Thoracic aorta (tissue), 2 donors: ENCODE data around the gene COBLL1. TPM values are rescaled to one million over a fixed set of nuclear protein-coding genes. Genes with fewer than 3 reads are reported as not detected.
"Not testable (repeated sequence)": the region's sequence is repeated elsewhere in the genome, so short reads cannot be mapped to it uniquely, and the experiment has no call there.

Experiments used
- ATAC-seq: fragments of 150-250 bp; one replicate; pipeline ENCODE4 v1.8.0; 2017; ENCODE audit warnings: low read depth; ENCODE audit not compliant: insufficient number of reproducible peaks, low FRiP score
- DNase-seq: peaks from one replicate; pipeline ENCODE4 v3.0.0-alpha.2; 2020; ENCODE audit warnings: low spot score
- H3K27ac ChIP-seq, 2 donors: fragments of 200-600 bp; sonication (generic); 1 replicate in 1 of 2; 2 replicates in 1 of 2; pipeline ENCODE4 v1.5.1; 2016; ENCODE audit warnings: mild to moderate bottlenecking in 2 of 2, moderate library complexity in 2 of 2
- H3K27me3 ChIP-seq: fragments of 200-600 bp; sonication (generic); replicated peaks from 2 replicates; pipeline ENCODE4 v1.6.0; 2016; ENCODE audit warnings: mild to moderate bottlenecking; ENCODE audit not compliant: insufficient read depth
- H3K36me3 ChIP-seq: fragments of 200-600 bp; sonication (generic); one replicate; pipeline ENCODE4 v1.5.1; 2016
- H3K4me1 ChIP-seq, 2 donors: fragments of 200-600 bp; sonication (generic); 1 replicate in 1 of 2; 2 replicates in 1 of 2; pipeline versions ENCODE4 v1.5.1 to v1.6.0; 2016; ENCODE audit warnings: low read depth in 2 of 2, mild to moderate bottlenecking in 1 of 2; ENCODE audit not compliant: control insufficient read depth in 1 of 2
- H3K4me3 ChIP-seq: fragments of 200-600 bp; sonication (generic); 2 replicates; pipeline ENCODE4 v1.5.1; 2016; ENCODE audit warnings: mild to moderate bottlenecking
- H3K9me3 ChIP-seq: fragments of 200-600 bp; sonication (generic); 2 replicates; pipeline ENCODE4 v1.5.1; 2016
- total RNA-seq, 2 donors: library from RNA; depleted of rRNA; stranded (reverse); fragments of >200 nt; gene quantifications; one replicate each; pipeline versions ENCODE4 v1.1.0 to v1.2.3, GENCODE V29; 2016
- TF ChIP-seq, protein P1 (sequence below): fragments of 200-600 bp; sonication (generic); IDR thresholded peaks from one replicate; pipeline ENCODE4 v1.5.1; 2019; ENCODE audit warnings: antibody characterized with exemption

COBLL1 gene
- total RNA-seq, 2 donors from 2014 or later, result 62.0 to 64.6 TPM

DNA sequence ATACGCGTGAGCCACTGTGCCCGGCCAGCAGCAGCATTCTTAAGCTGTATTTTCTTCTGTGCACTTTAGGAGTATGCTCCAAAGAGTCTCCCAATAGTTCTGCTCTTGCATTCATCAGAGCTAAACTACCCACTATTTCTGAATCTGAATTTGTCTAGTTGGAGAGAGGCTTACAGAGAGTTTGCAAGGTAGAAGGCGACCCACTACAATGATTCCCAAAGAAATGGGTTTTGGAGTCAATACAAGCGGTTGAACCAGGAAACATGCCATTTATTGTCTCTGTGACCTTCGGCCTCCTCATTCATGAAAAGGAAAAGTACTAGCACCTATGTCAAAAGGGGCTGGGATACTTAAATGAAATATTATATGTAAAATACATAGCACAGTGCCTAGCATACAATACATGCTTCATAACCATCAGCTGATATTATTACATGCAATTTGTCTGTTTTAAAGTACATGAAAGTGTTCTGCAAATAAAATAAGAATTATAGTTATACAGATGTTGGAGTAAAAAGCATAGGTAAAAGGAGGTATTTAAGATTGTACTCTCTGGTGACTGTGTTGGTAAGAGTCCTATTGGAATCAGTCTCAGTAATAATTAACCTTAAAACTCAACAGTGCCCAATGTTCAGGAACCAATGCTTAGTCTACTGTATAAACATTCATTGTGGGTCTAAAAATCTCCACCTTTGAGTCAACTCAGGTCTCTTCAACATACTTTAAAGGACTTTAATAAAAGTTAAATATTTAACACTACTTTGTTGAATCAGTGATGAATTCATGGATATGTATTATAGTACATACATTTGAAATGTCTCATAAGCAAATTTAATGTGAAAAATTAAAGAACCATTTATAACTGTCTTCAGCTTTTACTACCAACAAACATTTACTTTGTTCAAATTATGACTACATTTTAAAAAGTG lies 130.5 kb downstream of the COBLL1 start:
- DNase-seq, result no peak
- H3K9me3 ChIP-seq, result no peaks in the 10 kb centered on the region
- no peak overlapping the region for H3K4me3 ChIP-seq
- H3K27me3 ChIP-seq, result no peaks in the 10 kb centered on the region
- no peak for ATAC-seq
- no peak overlapping the region for H3K27ac ChIP-seq
- TF ChIP-seq, protein P1, sequence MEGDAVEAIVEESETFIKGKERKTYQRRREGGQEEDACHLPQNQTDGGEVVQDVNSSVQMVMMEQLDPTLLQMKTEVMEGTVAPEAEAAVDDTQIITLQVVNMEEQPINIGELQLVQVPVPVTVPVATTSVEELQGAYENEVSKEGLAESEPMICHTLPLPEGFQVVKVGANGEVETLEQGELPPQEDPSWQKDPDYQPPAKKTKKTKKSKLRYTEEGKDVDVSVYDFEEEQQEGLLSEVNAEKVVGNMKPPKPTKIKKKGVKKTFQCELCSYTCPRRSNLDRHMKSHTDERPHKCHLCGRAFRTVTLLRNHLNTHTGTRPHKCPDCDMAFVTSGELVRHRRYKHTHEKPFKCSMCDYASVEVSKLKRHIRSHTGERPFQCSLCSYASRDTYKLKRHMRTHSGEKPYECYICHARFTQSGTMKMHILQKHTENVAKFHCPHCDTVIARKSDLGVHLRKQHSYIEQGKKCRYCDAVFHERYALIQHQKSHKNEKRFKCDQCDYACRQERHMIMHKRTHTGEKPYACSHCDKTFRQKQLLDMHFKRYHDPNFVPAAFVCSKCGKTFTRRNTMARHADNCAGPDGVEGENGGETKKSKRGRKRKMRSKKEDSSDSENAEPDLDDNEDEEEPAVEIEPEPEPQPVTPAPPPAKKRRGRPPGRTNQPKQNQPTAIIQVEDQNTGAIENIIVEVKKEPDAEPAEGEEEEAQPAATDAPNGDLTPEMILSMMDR, result no peak
- no peaks in the 10 kb centered on the region for H3K4me1 ChIP-seq
- H3K36me3 ChIP-seq, result no peaks in the 10 kb centered on the region

DNA sequence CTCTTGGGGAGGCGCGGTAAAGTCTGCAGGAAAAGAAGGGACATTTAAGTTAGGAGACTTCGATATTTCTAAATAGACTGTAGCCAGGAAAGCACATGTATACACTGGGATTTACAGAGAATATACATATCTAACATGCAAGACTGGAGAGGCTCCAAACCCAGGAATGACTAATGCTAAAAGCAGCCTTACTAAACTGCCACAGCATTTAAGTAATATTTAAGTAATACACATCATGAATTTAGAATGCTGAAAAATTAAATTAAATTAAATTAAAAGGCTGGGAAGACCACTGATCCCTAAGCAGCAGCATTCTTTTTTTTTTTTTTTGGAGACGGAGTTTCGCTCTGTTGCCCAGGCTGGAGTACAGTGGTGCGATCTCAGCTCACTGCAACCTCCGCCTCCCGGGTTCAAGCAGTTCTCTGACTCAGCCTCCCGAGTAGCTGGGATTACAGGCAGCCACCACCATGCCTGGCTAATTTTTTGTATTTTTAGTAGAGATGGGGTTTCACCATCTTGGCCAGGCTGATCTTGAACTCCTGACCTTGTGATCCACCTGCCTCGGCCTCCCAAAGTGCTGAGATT lies 131.3 kb downstream of the COBLL1 start:
- H3K27ac ChIP-seq, H3K9me3 ChIP-seq, H3K27me3 ChIP-seq, ATAC-seq, DNase-seq, H3K4me3 ChIP-seq, H3K36me3 ChIP-seq, H3K4me1 ChIP-seq: not testable (repeated sequence)

DNA sequence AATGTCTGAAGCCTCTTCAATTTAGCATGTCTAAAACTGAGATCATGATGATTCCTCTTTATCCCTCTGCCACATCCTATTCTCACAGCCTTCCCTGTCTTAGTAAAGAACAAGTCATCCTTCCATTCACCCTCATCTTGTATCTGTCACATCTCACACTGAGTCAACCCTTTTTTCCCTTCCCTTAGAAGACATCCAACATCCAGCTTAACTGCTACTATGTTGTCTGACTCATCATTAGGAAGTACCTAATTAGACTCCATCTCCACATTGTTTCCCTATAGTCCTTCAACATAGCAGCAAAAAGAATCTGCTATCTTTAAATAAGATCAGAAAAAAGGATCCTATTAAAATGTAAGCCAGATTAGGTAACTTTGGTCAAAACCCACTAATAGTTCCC lies 135.1 kb downstream of the COBLL1 start:
- no peak for DNase-seq
- TF ChIP-seq, protein P1, result no peak
- H3K9me3 ChIP-seq, result no peaks in the 10 kb centered on the region
- no peak overlapping the region for H3K27ac ChIP-seq
- H3K27me3 ChIP-seq, result no peaks in the 10 kb centered on the region
- no peak overlapping the region for H3K4me3 ChIP-seq
- no peaks in the 10 kb centered on the region for H3K4me1 ChIP-seq
- no peak for ATAC-seq
- no peaks in the 10 kb centered on the region for H3K36me3 ChIP-seq

DNA sequence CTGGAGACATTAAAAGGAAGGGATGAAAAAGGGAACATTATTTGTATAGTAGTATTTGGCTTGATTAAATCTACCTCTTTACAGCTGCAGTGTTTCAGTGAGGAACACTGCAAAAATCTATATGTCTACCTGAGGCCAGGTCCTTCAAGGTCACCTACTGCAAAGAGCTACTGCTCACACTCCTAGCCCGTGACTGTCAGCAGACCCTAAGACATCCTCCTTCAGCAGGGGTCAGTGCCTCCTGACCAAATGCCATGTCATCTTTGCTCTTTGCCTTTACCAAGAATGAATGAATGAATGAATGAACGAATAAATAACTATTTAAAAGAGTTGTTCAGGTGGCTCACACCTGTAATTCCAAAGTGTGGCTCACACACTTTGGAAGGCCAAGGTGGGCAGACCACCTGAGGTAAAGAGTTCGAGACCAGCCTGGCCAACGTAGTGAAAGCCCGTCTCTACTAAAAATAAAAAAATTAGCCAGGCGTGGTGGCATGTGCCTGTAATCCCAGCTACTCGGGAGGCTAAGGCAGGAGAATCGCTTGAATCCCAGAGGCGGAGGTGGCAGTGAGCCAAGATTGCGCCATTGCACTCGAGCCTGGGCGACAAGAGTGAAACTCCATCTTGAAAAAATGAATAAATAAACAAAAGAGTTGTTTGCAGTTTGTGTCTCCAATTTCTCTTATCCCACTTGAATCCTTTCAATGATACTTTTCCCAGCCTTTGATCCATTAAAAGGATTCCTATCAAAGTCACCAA lies 136.0 kb downstream of the COBLL1 start:
- Histone ChIP-seq H3K27me3 (no peaks in the 10 kb centered on the region), H3K4me3 (no peak overlapping the region), H3K27ac (no peak overlapping the region), H3K36me3 (no peaks in the 10 kb centered on the region), H3K9me3 (no peaks in the 10 kb centered on the region), H3K4me1 (no peaks in the 10 kb centered on the region)
- DNase-seq (no peak), ATAC-seq (no peak)
- TF ChIP-seq, protein P1, result no peak

DNA sequence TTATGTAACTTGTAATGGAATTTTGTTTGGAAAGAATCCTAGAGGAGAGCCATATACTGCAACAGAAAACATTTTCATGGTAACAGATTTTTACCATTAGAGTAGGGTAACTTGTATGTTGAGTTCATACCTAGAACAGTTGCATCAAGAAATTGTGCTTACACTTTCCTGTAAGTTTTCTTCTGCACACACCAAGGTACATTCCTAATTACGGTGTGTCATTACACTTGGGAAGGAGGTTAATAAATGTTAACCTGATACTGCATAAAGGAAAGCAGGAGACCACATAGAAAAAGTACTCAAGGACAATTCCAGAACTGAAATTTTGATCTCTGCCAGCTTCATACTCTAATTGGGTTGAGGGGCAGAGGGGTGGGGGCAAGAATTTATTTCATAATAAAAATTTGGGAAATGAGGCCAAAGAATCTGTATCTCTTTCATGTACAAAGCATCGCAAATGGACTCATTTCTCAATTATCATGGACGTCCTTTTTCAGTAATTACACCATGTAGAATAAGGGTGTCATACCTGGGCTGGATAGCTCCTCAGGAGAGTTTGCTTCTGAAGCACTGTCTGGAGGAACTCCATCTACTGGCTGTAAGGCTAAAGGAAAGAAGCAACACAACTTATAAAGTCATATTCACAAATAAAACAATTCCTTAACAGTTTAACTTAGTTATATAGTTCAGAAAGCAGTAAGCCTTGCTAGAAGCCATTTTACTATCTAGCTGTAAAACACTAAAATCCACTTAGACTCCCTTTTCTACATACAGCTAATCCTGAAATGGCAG lies 137.5 kb downstream of the COBLL1 start:
- no peak overlapping the region for H3K4me3 ChIP-seq
- no peaks in the 10 kb centered on the region for H3K27me3 ChIP-seq
- H3K4me1 ChIP-seq, result no peaks in the 10 kb centered on the region
- no peak overlapping the region for H3K27ac ChIP-seq
- no peaks in the 10 kb centered on the region for H3K9me3 ChIP-seq
- DNase-seq, result no peak
- ATAC-seq, result no peak
- TF ChIP-seq, protein P1, result no peak
- no peaks in the 10 kb centered on the region for H3K36me3 ChIP-seq
